Thyroid gland (tissue), 4 donors: ENCODE results near the gene TMEM119.

ENCODE experiments used
- POLR2A ChIP-seq, 2 donors: fragments of 450-650 bp; IDR thresholded peaks; one replicate each; pipeline ENCODE4 v1.6.1; 2017; ENCODE audit warnings: antibody characterized with exemption in 2 of 2, mild to moderate bottlenecking in 2 of 2, moderate library complexity in 1 of 2
- TF ChIP-seq, protein P1 (sequence below), 6 experiments: fragments of 200-600 bp in 3 of 6; fragments of 450-650 bp in 3 of 6; sonication (generic) in 3 of 6; IDR thresholded peaks; one replicate each; pipeline ENCODE4 v1.5.1; 2016 to 2019; ENCODE audit warnings: antibody characterized with exemption in 6 of 6, mild to moderate bottlenecking in 2 of 6, inconsistent platforms in 1 of 6, moderate library complexity in 1 of 6

- TF ChIP-seq, protein P1, sequence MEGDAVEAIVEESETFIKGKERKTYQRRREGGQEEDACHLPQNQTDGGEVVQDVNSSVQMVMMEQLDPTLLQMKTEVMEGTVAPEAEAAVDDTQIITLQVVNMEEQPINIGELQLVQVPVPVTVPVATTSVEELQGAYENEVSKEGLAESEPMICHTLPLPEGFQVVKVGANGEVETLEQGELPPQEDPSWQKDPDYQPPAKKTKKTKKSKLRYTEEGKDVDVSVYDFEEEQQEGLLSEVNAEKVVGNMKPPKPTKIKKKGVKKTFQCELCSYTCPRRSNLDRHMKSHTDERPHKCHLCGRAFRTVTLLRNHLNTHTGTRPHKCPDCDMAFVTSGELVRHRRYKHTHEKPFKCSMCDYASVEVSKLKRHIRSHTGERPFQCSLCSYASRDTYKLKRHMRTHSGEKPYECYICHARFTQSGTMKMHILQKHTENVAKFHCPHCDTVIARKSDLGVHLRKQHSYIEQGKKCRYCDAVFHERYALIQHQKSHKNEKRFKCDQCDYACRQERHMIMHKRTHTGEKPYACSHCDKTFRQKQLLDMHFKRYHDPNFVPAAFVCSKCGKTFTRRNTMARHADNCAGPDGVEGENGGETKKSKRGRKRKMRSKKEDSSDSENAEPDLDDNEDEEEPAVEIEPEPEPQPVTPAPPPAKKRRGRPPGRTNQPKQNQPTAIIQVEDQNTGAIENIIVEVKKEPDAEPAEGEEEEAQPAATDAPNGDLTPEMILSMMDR (IDR thresholded peaks at IDR 0.05), result no peak
- TF ChIP-seq POLR2A (IDR thresholded peaks at IDR 0.05), result no peak
Observed at GRCh38 chr12:108613548-108613947, 15.7 kb upstream of the TMEM119 start.
